ENCODE results near the gene ROR1.

DNA sequence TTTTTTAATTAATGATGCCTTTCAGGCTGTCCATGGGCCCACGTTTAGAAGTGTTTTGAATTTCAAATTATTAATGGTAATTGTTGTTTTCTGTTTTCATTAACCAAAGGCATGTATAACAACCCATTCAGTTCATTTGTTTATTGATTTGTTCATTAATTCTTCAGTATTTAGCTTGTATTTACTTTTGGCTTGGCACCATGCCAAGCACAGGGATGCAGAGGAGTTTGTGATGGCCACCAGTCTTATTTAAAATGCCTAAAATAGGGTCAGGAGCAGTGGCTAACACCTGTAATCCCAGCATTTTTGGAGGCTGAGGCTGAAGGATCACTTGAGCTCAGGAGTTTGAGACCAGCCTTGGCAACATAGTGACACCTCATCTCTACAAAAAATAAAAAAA is 75.3 kb downstream of the ROR1 start:
- no peak for TF ChIP-seq POLR2A (IDR thresholded peaks at IDR 0.05; ENCODE audit: low read length)
- TF ChIP-seq GATA1 (IDR thresholded peaks at IDR 0.05; ENCODE audit: low read depth, low read length), result no peak
